Liver (tissue), 9 donors: Measurements from ENCODE around the gene SYNDIG1. TPM values are rescaled to one million over a fixed set of nuclear protein-coding genes. Genes with fewer than 3 reads are reported as not detected.

ENCODE experiments used
- DNase-seq: peaks from one replicate; pipeline ENCODE4 v3.0.0-alpha.2; 2017; ENCODE audit warnings: low spot score
- H3K27ac ChIP-seq, 2 donors: one replicate each; pipeline ENCODE4 v1.7.0; 2013; ENCODE audit warnings: inconsistent platforms in 2 of 2, low read length in 2 of 2, control low read depth in 1 of 2, low read depth in 1 of 2, mild to moderate bottlenecking in 1 of 2
- H3K27me3 ChIP-seq, 4 donors: one replicate each; pipeline versions ENCODE4 v1.6.1 to v1.7.0; 2013; ENCODE audit warnings: low read length in 3 of 4, inconsistent platforms in 1 of 4, mild to moderate bottlenecking in 1 of 4, moderate library complexity in 1 of 4; ENCODE audit not compliant: control insufficient read depth in 4 of 4, insufficient read depth in 4 of 4
- H3K36me3 ChIP-seq, 4 donors: one replicate each; pipeline versions ENCODE4 v1.6.1 to v1.7.0; 2013; ENCODE audit warnings: low read length in 3 of 4, mild to moderate bottlenecking in 3 of 4, low read depth in 1 of 4, moderate library complexity in 1 of 4; ENCODE audit not compliant: control insufficient read depth in 4 of 4, insufficient read depth in 3 of 4
- H3K4me1 ChIP-seq, 4 donors: one replicate each; pipeline versions ENCODE4 v1.6.1 to v1.7.0; 2013; ENCODE audit warnings: low read length in 3 of 4, mild to moderate bottlenecking in 3 of 4, moderate library complexity in 1 of 4; ENCODE audit not compliant: control insufficient read depth in 4 of 4, insufficient read depth in 4 of 4
- H3K4me3 ChIP-seq, 3 donors: one replicate each; pipeline versions ENCODE4 v1.6.1 to v1.7.0; 2013; ENCODE audit warnings: low read length in 3 of 3, control low read depth in 1 of 3, low read depth in 1 of 3, mild to moderate bottlenecking in 1 of 3
- H3K9ac ChIP-seq, 2 donors: one replicate each; pipeline ENCODE4 v1.7.0; 2013; ENCODE audit warnings: low read length in 2 of 2, mild to moderate bottlenecking in 2 of 2, moderate library complexity in 2 of 2, control low read depth in 1 of 2, low read depth in 1 of 2
- H3K9me3 ChIP-seq, 4 donors: one replicate each; pipeline versions ENCODE4 v1.6.1 to v1.7.0; 2013; ENCODE audit warnings: low read length in 3 of 4; ENCODE audit not compliant: control insufficient read depth in 4 of 4
- ATF3 ChIP-seq: IDR thresholded peaks from 2 replicates; pipeline ENCODE4 v1.6.1; 2016; ENCODE audit warnings: antibody characterized with exemption
- CTCF ChIP-seq: fragments of 150-350 bp; IDR thresholded peaks from 2 replicates; pipeline ENCODE4 v1.5.1; 2017; ENCODE audit warnings: improper control_type of control experiment, low read depth, low read length; ENCODE audit not compliant: missing input control
- FOXA2 ChIP-seq: IDR thresholded peaks from 2 replicates; pipeline ENCODE4 v1.6.1; 2016; ENCODE audit warnings: antibody characterized with exemption
- GABPA ChIP-seq, 2 donors: IDR thresholded peaks in 1 of 2; conservative IDR thresholded peaks in 1 of 2; 2 replicates each; pipeline ENCODE4 v1.6.1; 2016; ENCODE audit warnings: antibody characterized with exemption in 2 of 2, mild to moderate bottlenecking in 1 of 2, moderate library complexity in 1 of 2
- HNF4A ChIP-seq, 2 donors: conservative IDR thresholded peaks; 2 replicates each; pipeline ENCODE4 v1.6.1; 2016; ENCODE audit warnings: antibody characterized with exemption in 2 of 2, mild to moderate bottlenecking in 2 of 2
- HNF4G ChIP-seq: IDR thresholded peaks from 2 replicates; pipeline ENCODE4 v1.6.1; 2016; ENCODE audit warnings: antibody characterized with exemption
- JUND ChIP-seq, 2 donors: IDR thresholded peaks; 2 replicates each; pipeline ENCODE4 v1.6.1; 2016; ENCODE audit warnings: antibody characterized with exemption in 2 of 2
- MAX ChIP-seq: IDR thresholded peaks from 2 replicates; pipeline ENCODE4 v1.6.1; 2016; ENCODE audit warnings: antibody characterized with exemption
- NR2F2 ChIP-seq: IDR thresholded peaks from 2 replicates; pipeline ENCODE4 v1.6.1; 2016; ENCODE audit warnings: antibody characterized with exemption
- RAD21 ChIP-seq, 2 donors: IDR thresholded peaks; 2 replicates each; pipeline ENCODE4 v1.6.1; 2016; ENCODE audit warnings: antibody characterized with exemption in 2 of 2, mild to moderate bottlenecking in 2 of 2
- REST ChIP-seq: IDR thresholded peaks from 2 replicates; pipeline ENCODE4 v1.6.1; 2016; ENCODE audit warnings: antibody characterized with exemption, mild to moderate bottlenecking
- RXRA ChIP-seq, 2 donors: IDR thresholded peaks; 2 replicates each; pipeline ENCODE4 v1.6.1; 2017 to 2018; ENCODE audit warnings: antibody characterized with exemption in 2 of 2, mild to moderate bottlenecking in 1 of 2
- SP1 ChIP-seq: IDR thresholded peaks from 2 replicates; pipeline ENCODE4 v1.6.1; 2018; ENCODE audit warnings: antibody characterized with exemption, mild to moderate bottlenecking
- TAF1 ChIP-seq: conservative IDR thresholded peaks from 2 replicates; pipeline ENCODE4 v1.6.1; 2016; ENCODE audit warnings: antibody characterized with exemption, mild to moderate bottlenecking
- YY1 ChIP-seq: IDR thresholded peaks from 2 replicates; pipeline ENCODE4 v1.6.1; 2016; ENCODE audit warnings: antibody characterized with exemption, mild to moderate bottlenecking
- ZBTB33 ChIP-seq: IDR thresholded peaks from 2 replicates; pipeline ENCODE4 v1.6.1; 2016; ENCODE audit warnings: antibody characterized with exemption
- WGBS: extraction: QIAGEN DNeasy Blood & Tissue Kit; methylation state at CpG from one replicate; pipeline ENCODE4 v1.1.7; 2013; 5-methylcytosine and 5-hydroxymethylcytosine counted together
- polyA plus RNA-seq, 2 donors: library from polyadenylated mRNA; stranded (reverse) in 1 of 2; unstranded in 1 of 2; fragments of 200-250 nt in 1 of 2; fragments of >200 nt in 1 of 2; fragmentation: Nextera tagmentation in 1 of 2; extraction: Ambion mirVana in 1 of 2; gene quantifications; one replicate each; pipeline versions ENCODE4 v1.2.1 to v1.2.3, GENCODE V29; 2013 to 2015
- total RNA-seq, 2 donors: library from RNA; depleted of rRNA; stranded (reverse); fragments of >200 nt; gene quantifications; one replicate each; pipeline ENCODE4 v1.2.3, GENCODE V29; 2014
- donor health status: healthy.
- donor health status: healthy.
- donor health status: healthy.
- donor health status: healthy.
- donor health status: healthy.

Gene SYNDIG1
- total and polyA plus RNA-seq, 4 donors, result 0.05 to 0.08 TPM; not detected in 2

GRCh38 chr20:24543741-24544140, 74.3 kb downstream of the SYNDIG1 start:
- H3K27ac ChIP-seq, result no peak overlapping the region
- no peaks in the 10 kb centered on the region for H3K27me3 ChIP-seq
- no peak for TF ChIP-seq JUND (IDR thresholded peaks at IDR 0.05)
- H3K36me3 ChIP-seq, result no peaks in the 10 kb centered on the region
- H3K9me3 ChIP-seq, result peaks cover 0 to 6% (median 2%) of the 10 kb centered on the region in 4 donors
- no peaks in the 10 kb centered on the region for H3K4me1 ChIP-seq
- H3K4me3 ChIP-seq, result no peak overlapping the region
- DNase-seq, result no peak
- H3K9ac ChIP-seq, result no peak overlapping the region
- WGBS, result 85% methylated on average over 6 of the region's 6 CpGs

GRCh38 chr20:24544371-24544770, 74.9 kb downstream of the SYNDIG1 start:
- H3K27ac ChIP-seq, result no peak overlapping the region
- TF ChIP-seq ATF3 (no peak), CTCF (no peak), MAX (no peak), HNF4A (conservative IDR thresholded peaks at IDR 0.05) (no peak), YY1 (no peak), FOXA2 (no peak)

DNA sequence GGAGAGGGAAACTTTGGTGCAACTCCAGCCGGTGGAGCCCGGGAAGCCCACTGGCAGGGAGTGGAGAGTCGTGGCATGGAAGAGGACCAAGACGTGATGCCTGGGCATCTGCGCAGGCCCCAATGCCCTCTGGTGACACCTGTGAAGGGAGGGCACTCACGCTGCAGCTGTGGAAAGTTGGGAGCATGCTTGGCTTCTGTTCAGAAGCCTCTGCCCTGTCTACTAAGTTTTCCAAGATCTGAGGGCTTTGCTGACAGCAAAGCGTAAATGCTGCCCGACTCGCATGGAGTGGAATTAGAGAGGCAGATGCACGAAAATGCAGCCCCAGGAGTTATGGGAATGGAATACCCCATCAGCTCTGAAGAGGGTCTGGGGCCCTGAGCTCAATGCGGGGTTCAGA, 75.7 kb downstream of the SYNDIG1 start:
- H3K27me3 ChIP-seq, result no peaks in the 10 kb centered on the region
- H3K27ac ChIP-seq, result no peak overlapping the region
- no peak overlapping the region for H3K9ac ChIP-seq
- no peak overlapping the region for H3K4me3 ChIP-seq
- 83% methylated on average over 11 of the region's 11 CpGs for WGBS
- no peaks in the 10 kb centered on the region for H3K4me1 ChIP-seq
- DNase-seq, result no peak
- no peaks in the 10 kb centered on the region for H3K36me3 ChIP-seq
- no peak for TF ChIP-seq FOXA2
- TF ChIP-seq JUND (IDR thresholded peaks at IDR 0.05), result no peak
- TF ChIP-seq HNF4G, result no peak
- TF ChIP-seq CTCF, result no peak
- TF ChIP-seq GABPA (IDR thresholded peaks at IDR 0.05 in 1 of 2, conservative IDR thresholded peaks at IDR 0.05 in 1 of 2), result no peak
- no peak for TF ChIP-seq ZBTB33
- no peak for TF ChIP-seq HNF4A (conservative IDR thresholded peaks at IDR 0.05)
- TF ChIP-seq SP1, result no peak
- no peak for TF ChIP-seq TAF1
- no peak for TF ChIP-seq RXRA (IDR thresholded peaks at IDR 0.05)
- no peak for TF ChIP-seq RAD21 (IDR thresholded peaks at IDR 0.05)
- TF ChIP-seq REST, result no peak
- TF ChIP-seq NR2F2, result no peak
- TF ChIP-seq MAX, result no peak
- peaks cover 0 to 6% (median under 1%) of the 10 kb centered on the region in 4 donors for H3K9me3 ChIP-seq

More at GRCh38 chr20:24544371-24544770, 74.9 kb downstream of the SYNDIG1 start:
- no peaks in the 10 kb centered on the region for H3K27me3 ChIP-seq
- H3K4me1 ChIP-seq, result no peaks in the 10 kb centered on the region
- WGBS, result 68% methylated on average over 7 of the region's 7 CpGs
- peaks cover 0 to 6% (median 2%) of the 10 kb centered on the region in 4 donors for H3K9me3 ChIP-seq
- DNase-seq, result no peak
- H3K4me3 ChIP-seq, result no peak overlapping the region
- no peaks in the 10 kb centered on the region for H3K36me3 ChIP-seq
- H3K9ac ChIP-seq, result no peak overlapping the region
